SKM-1 (cell line): ENCODE measurements around the gene CCDC157.
A peak's percentile ranks its signal among the peaks of the same experiment; 100 is the strongest.

Source experiments
- DNase-seq: peaks from one replicate; lab custom pipeline; 2025; ENCODE audit not compliant: unreplicated experiment; lab: John Stamatoyannopoulos, UW

CCDC157 gene

GRCh38 chr22:30411780-30412179 lies 55.0 kb downstream of the CCDC157 start:
- no peak for DNase-seq

GRCh38 chr22:30413001-30413400 lies 56.2 kb downstream of the CCDC157 start:
- no peak for DNase-seq

- no peak for DNase-seq
Measured at GRCh38 chr22:30413745-30414524, 57.1 kb downstream of the CCDC157 start.

DNA sequence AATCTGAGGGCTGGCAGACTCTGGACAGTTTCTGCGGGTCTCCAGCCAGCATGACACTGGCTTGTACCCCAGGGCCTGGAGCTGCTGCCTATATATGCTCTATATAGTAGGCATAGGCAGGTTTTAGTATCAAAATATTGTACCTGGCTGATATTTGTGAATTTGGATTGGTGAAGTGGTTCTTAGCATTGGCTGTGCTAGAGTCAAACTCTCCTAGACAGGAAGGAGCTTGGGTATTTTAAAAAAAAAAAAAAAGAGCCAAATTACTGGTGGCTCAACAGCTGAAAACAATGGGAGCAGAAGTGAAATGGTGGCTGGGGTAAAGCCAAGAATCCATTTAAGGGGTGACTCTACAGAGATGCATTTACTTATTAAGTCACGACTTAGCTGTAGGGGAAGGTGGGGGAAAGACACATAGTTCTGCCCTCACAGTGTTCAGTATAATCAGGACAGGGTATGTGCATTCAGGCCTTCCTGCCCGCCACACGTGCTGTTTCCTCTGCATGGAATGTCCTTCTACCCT lies 57.8 kb downstream of the CCDC157 start:
- no peak for DNase-seq

DNA sequence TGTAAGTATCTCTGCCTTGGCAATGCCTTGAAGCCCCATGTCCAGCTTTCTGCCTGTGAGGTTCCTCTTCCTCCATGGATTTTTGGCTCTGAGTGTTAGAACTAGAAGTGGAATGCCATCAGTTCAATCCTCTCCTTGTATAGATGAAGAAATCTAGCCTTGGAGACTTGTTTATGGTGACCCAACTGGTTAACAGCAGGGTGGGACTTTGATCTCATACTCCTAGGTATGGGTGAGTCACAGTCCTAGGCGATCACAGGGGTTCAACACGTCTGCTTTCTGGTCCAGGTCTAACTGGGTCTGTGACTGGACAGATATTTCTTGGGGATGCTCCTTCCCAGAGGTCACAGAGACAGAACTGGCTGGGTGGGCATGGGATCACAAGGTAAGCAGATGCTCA lies 59.6 kb downstream of the CCDC157 start:
- no peak for DNase-seq

- no peak for DNase-seq
Measured at GRCh38 chr22:30416837-30417236, 60.0 kb downstream of the CCDC157 start.

DNA sequence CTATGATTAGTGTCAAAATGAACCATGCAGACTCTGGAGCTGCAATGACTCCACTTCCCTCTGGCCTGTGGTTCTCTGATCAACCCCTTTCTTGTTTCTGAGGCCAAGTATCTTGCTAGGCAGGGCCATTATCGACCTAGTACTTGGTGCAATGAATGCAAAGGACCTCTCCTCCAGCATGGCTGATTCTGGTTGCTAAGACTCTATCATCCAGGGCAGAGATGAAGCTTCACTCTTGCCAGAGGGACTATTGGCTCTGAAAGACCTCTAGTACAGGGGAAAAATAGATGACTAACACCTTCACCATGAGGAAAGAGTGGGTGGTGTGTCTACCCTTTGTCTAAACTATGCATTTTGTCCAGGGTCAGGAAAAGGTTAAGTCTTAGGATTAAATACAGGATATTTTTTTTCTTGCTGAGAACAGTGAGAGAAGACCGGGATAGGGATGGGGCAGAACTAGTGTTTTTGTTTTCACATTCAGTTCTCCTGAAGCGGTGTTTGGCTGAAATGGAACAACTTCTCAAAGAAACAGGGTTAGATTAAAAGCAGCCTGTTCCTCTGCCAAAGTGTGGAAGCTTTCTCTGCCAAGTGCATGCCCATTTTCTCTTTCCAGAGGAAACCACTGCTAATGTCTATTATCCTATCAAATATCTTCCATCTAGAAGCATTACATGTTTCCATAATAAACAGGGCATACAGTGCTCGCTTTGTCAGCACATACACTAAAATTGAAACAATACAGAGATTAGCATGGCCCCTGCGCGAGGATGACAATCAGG lies 63.7 kb downstream of the CCDC157 start:
- DNase-seq: no peak

GRCh38 chr22:30421695-30422480 lies 65.1 kb downstream of the CCDC157 start:
- DNase-seq: no peak

- no peak for DNase-seq
Measured at GRCh38 chr22:30422481-30423300, 65.9 kb downstream of the CCDC157 start.

GRCh38 chr22:30423301-30423958 lies 66.6 kb downstream of the CCDC157 start:
- no peak for DNase-seq

- DNase-seq: peak; percentile 100
Measured at GRCh38 chr22:30423959-30424533, 67.2 kb downstream of the CCDC157 start.

DNA sequence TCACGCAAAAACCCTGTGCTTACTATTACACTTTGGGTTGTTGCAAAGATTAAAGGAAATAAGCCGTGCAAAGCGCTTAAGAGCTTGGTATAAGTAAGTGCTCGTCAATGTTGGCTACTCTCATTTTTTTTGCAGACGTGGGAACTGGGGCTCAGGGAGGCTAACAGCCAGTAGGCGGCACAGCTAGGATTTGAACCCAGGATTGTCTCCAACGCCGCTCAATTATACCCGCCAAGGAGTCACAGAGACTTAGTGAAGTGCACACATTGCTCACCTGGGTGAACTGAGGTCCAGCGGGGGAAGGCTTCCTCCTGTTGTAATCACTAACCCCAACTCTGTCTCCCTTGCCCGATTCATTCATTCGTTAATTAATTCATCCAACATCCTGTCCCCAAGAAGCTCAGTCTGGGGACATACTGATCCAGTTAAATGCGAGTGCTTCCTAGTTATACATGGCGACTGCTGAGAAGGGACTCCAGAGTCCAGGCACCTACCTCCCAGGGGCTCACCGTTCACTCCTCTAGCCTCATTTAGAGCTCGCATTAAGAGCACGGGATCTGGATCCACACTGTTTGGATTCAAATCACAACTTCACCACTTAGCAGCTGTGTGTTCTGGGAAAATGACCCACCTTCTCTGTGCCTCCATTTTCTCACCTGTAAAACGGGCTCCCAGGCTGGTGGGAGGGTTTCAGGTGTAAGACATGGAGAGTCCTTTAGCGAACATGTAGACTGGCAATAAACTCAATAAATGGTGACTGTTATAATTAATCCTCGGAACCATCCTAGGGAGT lies 67.9 kb downstream of the CCDC157 start:
- no peak for DNase-seq

- no peak for DNase-seq
Measured at GRCh38 chr22:30425327-30425615, 68.5 kb downstream of the CCDC157 start.

DNA sequence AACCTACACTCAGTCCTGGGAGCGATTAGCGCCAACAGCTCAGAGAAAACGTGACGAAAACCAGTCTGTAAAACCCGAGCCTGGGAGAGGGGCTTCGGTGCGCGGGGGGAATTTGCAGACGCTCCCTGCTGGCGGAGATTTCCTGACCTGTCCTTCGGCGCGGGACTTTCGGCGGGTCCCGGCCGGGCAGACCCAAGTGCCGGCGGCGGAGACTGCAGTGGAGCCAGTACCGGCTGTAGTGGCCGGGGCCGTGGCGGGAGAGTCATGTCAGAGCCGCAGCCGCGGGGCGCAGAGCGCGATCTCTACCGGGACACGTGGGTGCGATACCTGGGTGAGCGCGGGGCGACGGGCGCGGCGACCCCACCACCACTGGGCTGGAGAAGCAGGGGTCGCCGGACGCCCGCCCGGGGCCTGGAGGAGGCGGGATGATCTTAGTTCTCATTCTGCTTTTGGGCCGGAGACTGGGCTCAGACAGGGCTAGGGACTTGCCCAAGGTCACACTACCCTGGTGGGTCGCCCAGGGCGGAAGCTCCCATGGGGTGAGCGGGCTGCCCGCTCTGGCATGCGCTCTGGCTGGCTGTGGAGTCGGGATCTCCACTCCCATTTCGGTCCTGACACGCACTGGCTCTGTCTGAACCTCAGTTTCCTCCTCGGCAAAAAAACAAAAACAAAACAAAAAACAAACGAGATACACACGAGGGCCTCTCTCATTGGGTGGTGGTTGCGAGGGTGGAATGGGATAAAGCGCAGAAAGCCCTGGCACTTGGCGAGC lies 69.0 kb downstream of the CCDC157 start, which contains the start of gene MTFP1:
MTFP1 (plus strand) TSS at position 153 of the 772 bp plus-strand sequence; CDS start at position 265, 112 bp downstream.
- no peak for DNase-seq
